GM21360 (cell line): ENCODE measurements around the gene DUSP2.

Source experiments
- ATAC-seq: cut with Tn5 transposase; IDR thresholded peaks from one replicate; pipeline ENCODE4 v1.9.1; 2021; ENCODE audit warnings: mild to moderate bottlenecking, moderate library complexity; ENCODE audit not compliant: unreplicated experiment

The DUSP2 gene

GRCh38 chr2:96104487-96104861 lies 40.8 kb downstream of the DUSP2 start:
- no peak for ATAC-seq

GRCh38 chr2:96103761-96104486 lies 41.3 kb downstream of the DUSP2 start:
- no peak for ATAC-seq

- no peak for ATAC-seq
Observed at GRCh38 chr2:96103187-96103601, 42.0 kb downstream of the DUSP2 start.

- ATAC-seq, result no peak
Observed at GRCh38 chr2:96102596-96103186, 42.5 kb downstream of the DUSP2 start.

- ATAC-seq, result no peak
Observed at GRCh38 chr2:96100893-96101304, 44.3 kb downstream of the DUSP2 start.

GRCh38 chr2:96099861-96100798 lies 45.1 kb downstream of the DUSP2 start:
- ATAC-seq, result no peak

GRCh38 chr2:96098900-96099590 lies 46.2 kb downstream of the DUSP2 start:
- no peak for ATAC-seq

- ATAC-seq, result no peak
Observed at GRCh38 chr2:96097951-96098823, 47.1 kb downstream of the DUSP2 start.

- ATAC-seq, result no peak
Observed at GRCh38 chr2:96097441-96097840, 47.8 kb downstream of the DUSP2 start.

GRCh38 chr2:96095116-96095636 lies 50.1 kb downstream of the DUSP2 start:
- ATAC-seq, result no peak

- ATAC-seq, result no peak
Observed at GRCh38 chr2:96093528-96093927, 51.7 kb downstream of the DUSP2 start.
